ENCODE data around the gene SPECC1. TPM values are rescaled to one million over a fixed set of nuclear protein-coding genes. Genes with fewer than 3 reads are reported as not detected.
A peak's percentile ranks its signal among the peaks of the same experiment; 100 is the strongest.

SPECC1 gene
- total RNA-seq, 6 donors from 2014 or later: 21.8 to 65.0 (median 33.9) TPM

DNA sequence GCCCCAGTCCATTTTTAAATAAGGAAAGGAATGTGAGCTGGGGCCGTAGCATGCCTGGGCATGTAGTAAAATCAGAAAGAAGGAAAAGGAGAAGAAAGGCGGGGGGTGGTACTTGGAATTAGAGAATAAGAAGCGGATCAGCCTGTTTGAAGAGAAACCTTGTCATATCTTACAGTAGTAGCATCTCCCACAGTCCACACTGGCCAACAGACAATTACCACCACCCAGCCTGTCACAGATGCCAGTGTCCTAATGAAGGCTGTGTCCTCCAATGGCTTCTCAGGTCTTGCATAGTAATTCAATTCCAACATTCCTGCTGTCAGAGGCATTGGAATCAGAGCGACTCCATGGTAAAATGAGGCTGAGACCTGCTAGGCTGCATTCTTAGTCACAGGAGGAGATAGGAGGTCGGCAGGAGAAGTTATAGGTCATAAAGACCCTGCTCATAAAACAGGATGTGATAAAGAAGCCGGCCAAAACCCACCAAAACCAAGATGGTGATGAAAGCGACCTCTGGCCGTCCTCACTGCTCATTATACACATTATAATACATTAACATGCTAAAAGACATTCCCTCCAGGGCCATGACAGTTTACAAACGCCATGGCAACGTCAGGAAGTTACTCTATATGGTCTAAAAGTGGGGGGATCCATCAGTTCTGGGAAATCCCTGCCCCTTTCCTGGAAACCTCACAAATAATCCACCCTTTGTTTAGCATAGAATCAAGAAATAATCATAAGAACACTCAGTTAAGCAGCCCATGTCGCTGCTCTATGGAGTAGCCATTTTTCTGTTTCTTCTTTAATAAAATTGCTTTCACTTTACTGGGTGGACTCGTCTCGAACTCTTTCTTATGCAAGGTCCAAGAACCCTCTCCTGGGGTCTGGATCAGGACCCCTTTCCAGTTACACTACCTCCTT lies 22.0 kb upstream of the SPECC1 start:
- H3K27me3 ChIP-seq: no peaks in the 10 kb centered on the region
- H3K4me3 ChIP-seq: no peak overlapping the region
- no peaks in the 10 kb centered on the region for H3K4me1 ChIP-seq
- no peaks in the 10 kb centered on the region for H3K36me3 ChIP-seq
- ATAC-seq (ENCODE audit: low FRiP score in 2 of 2): no peak
- H3K9me3 ChIP-seq: no peaks in the 10 kb centered on the region
- TF ChIP-seq CTCF (IDR thresholded peaks at IDR 0.05): no peak
- TF ChIP-seq EP300 (IDR thresholded peaks at IDR 0.05): no peak
- TF ChIP-seq POLR2A (IDR thresholded peaks at IDR 0.05): no peak
- TF ChIP-seq POLR2AphosphoS5 (IDR thresholded peaks at IDR 0.05): no peak
- no peak overlapping the region for H3K27ac ChIP-seq
- WGBS, 2 donors: 72 to 81% methylated on average over 13 of the region's 13 CpGs
- DNase-seq: no peak

- DNase-seq (no peak), ATAC-seq (ENCODE audit: low FRiP score in 2 of 2) (no peak)
- peaks cover 0 to 2% (median 1%) of the 10 kb centered on the region in 4 donors for H3K4me1 ChIP-seq
- H3K9me3 ChIP-seq: no peaks in the 10 kb centered on the region
- no peaks in the 10 kb centered on the region for H3K27me3 ChIP-seq
- H3K36me3 ChIP-seq: no peaks in the 10 kb centered on the region
- no peak overlapping the region for H3K27ac ChIP-seq
- H3K4me3 ChIP-seq: no peak overlapping the region
- TF ChIP-seq EP300 (IDR thresholded peaks at IDR 0.05) (no peak), POLR2AphosphoS5 (IDR thresholded peaks at IDR 0.05) (no peak), POLR2A (IDR thresholded peaks at IDR 0.05) (no peak), CTCF (IDR thresholded peaks at IDR 0.05) (no peak)
- 75 to 94% methylated on average over 1 of the region's 1 CpG for WGBS, 2 donors
Measured at GRCh38 chr17:19987897-19988296, 21.3 kb upstream of the SPECC1 start.

GRCh38 chr17:19991252-19991885 lies 17.8 kb upstream of the SPECC1 start:
- no peak overlapping the region for H3K27ac ChIP-seq
- WGBS, 2 donors: 37 to 49% methylated on average over 4 of the region's 4 CpGs
- H3K36me3 ChIP-seq: no peaks in the 10 kb centered on the region
- H3K9me3 ChIP-seq: no peaks in the 10 kb centered on the region
- no peak for DNase-seq
- TF ChIP-seq POLR2A (IDR thresholded peaks at IDR 0.05) (no peak), EP300 (IDR thresholded peaks at IDR 0.05) (no peak), CTCF (IDR thresholded peaks at IDR 0.05) (no peak)
- no peaks in the 10 kb centered on the region for H3K27me3 ChIP-seq
- peaks cover 0 to 5% (median 4%) of the 10 kb centered on the region in 4 donors for H3K4me1 ChIP-seq
- no peak overlapping the region for H3K4me3 ChIP-seq
- no peak for ATAC-seq (ENCODE audit: low FRiP score in 2 of 2)

GRCh38 chr17:19992803-19993713 lies 16.1 kb upstream of the SPECC1 start:
- 34 to 47% methylated on average over 15 to 24 of the region's 24 CpGs for WGBS, 2 donors
- Histone ChIP-seq H3K27ac (no peak overlapping the region), H3K4me3 (no peak overlapping the region), H3K4me1 (peaks cover 3 to 5% (median 4%) of the 10 kb centered on the region in 4 donors), H3K27me3 (no peaks in the 10 kb centered on the region), H3K9me3 (no peaks in the 10 kb centered on the region), H3K36me3 (no peaks in the 10 kb centered on the region)
- ATAC-seq (ENCODE audit: low FRiP score in 2 of 2) (peak; percentile 98), DNase-seq (peak; percentile 92 to 96)
- TF ChIP-seq POLR2AphosphoS5 (IDR thresholded peaks at IDR 0.05) (no peak), CTCF (IDR thresholded peaks at IDR 0.05) (peak; percentile 70 to 90 (median 82))
